ENCODE measurements around the gene MTHFD1. TPM values are rescaled to one million over a fixed set of nuclear protein-coding genes. Genes with fewer than 3 reads are reported as not detected.

The MTHFD1 gene
- total and polyA plus RNA-seq, 9 of the 15 experiments (the other 6 are each of a cell fraction or from before 2014, with no cell fraction given): 66.7 to 158 (median 90.9) TPM

GRCh38 chr14:64503434-64504309 is 115.5 kb downstream of the MTHFD1 start, which contains the start of gene ZBTB25 (continued):
- TF ChIP-seq MGA (IDR thresholded peaks at IDR 0.05) (peak; percentile 53; the same call in 1 of the 2 replicates), ZNF644 (tag; IDR thresholded peaks at IDR 0.05; ENCODE audit: low read depth) (no peak), ETV6 (IDR thresholded peaks at IDR 0.05; ENCODE audit: borderline replicate concordance in 1 of 2, low read depth in 2 of 2, low read length in 1 of 2) (no peak), ETV6 (CRISPR knock-in tag; IDR thresholded peaks at IDR 0.05; ENCODE audit: borderline replicate concordance) (no peak), ERF (CRISPR knock-in tag; IDR thresholded peaks at IDR 0.05) (0 out of 2 replicates have a peak, but pooled peaks have one; percentile 17), HNRNPL (IDR thresholded peaks at IDR 0.05; ENCODE audit: low read depth, low read length) (peak; percentile 72), ZNF778 (CRISPR knock-in tag; IDR thresholded peaks at IDR 0.05) (no peak), MEF2A (IDR thresholded peaks at IDR 0.05; ENCODE audit: control insufficient read depth, low read depth, low read length) (no peak), CBFA2T3 (IDR thresholded peaks at IDR 0.05) (no peak), ETV1 (tag; conservative IDR thresholded peaks at IDR 0.05; ENCODE audit: low read depth) (no peak), SIRT6 (IDR thresholded peaks at IDR 0.05; ENCODE audit: low read depth, low read length) (no peak), ZNF12 (CRISPR knock-in tag; IDR thresholded peaks at IDR 0.05) (no peak), KAT2B (IDR thresholded peaks at IDR 0.05; ENCODE audit: low read depth, low read length) (no peak)
- TF ChIP-seq, protein P1, sequence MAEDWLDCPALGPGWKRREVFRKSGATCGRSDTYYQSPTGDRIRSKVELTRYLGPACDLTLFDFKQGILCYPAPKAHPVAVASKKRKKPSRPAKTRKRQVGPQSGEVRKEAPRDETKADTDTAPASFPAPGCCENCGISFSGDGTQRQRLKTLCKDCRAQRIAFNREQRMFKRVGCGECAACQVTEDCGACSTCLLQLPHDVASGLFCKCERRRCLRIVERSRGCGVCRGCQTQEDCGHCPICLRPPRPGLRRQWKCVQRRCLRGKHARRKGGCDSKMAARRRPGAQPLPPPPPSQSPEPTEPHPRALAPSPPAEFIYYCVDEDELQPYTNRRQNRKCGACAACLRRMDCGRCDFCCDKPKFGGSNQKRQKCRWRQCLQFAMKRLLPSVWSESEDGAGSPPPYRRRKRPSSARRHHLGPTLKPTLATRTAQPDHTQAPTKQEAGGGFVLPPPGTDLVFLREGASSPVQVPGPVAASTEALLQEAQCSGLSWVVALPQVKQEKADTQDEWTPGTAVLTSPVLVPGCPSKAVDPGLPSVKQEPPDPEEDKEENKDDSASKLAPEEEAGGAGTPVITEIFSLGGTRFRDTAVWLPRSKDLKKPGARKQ (CRISPR knock-in tag; IDR thresholded peaks at IDR 0.05): no peak
